Measurements from ENCODE around the gene RPS14. TPM values are rescaled to one million over a fixed set of nuclear protein-coding genes. Genes with fewer than 3 reads are reported as not detected.
A peak's percentile ranks its signal among the peaks of the same experiment; 100 is the strongest.
"Not testable (repeated sequence)": the region's sequence is repeated elsewhere in the genome, so short reads cannot be mapped to it uniquely, and the experiment has no call there.

RPS14 gene
- total RNA-seq, 2 donors from 2014 or later: 2,876 to 3,412 TPM

- Mint-ChIP-seq H3K36me3 (peaks cover 0 to 7% of the 10 kb centered on the region in 2 donors), H3K9me3 (no peaks in the 10 kb centered on the region), H3K27ac (peak overlapping the region; percentile 69 to 84)
- ATAC-seq (no peak), DNase-seq (ENCODE audit: low spot score in 2 of 2) (no peak)
Measured at GRCh38 chr5:150457121-150457520, 7.6 kb upstream of the RPS14 start.

DNA sequence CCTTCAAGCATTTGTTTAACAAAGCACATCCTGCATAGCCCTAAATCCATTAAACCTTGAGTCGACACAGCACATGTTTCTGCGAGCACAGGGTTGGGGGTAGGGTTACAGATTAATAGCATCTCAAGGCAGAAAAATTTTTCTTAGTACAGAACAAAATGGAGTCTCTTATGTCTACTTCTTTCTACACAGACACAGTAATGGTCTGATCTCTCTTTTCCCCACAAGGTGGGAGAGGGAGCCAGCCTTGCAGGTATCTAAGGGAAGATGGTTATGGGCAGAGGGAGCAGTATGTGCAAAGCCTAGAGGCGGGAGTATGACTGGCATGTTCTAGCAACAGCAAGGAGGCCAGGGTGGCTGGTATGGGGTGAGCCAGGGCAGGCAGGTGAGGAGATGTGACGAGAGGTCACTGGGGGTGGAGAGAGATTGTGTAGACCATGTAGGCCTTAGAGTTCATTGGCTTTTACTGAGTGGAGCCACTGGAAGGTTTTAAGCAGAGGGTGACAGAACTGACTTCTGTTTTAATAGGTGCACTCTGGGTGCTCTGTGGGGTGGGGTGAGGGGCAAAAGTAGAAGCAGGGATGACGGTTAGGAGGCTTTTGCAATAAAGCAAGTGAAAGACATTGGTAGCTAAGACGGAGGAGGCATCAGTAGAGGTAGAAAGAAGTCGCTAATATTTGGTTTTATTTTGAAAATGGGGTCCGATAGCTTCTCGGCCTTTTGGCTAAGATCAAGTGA is 5.1 kb upstream of the RPS14 start:
- no peaks in the 10 kb centered on the region for H3K9me3 Mint-ChIP-seq
- no peak for DNase-seq (ENCODE audit: low spot score in 2 of 2)
- H3K27ac Mint-ChIP-seq: no peak overlapping the region
- ATAC-seq: no peak
- peaks cover 0 to 7% of the 10 kb centered on the region in 2 donors for H3K36me3 Mint-ChIP-seq

- H3K36me3 Mint-ChIP-seq: peaks cover 5 to 13% of the 10 kb centered on the region in 2 donors
- not testable (repeated sequence) for ATAC-seq; DNase-seq (ENCODE audit: low spot score in 2 of 2); H3K9me3 Mint-ChIP-seq; H3K27ac Mint-ChIP-seq
Measured at GRCh38 chr5:150454027-150454426, 4.5 kb upstream of the RPS14 start.

DNA sequence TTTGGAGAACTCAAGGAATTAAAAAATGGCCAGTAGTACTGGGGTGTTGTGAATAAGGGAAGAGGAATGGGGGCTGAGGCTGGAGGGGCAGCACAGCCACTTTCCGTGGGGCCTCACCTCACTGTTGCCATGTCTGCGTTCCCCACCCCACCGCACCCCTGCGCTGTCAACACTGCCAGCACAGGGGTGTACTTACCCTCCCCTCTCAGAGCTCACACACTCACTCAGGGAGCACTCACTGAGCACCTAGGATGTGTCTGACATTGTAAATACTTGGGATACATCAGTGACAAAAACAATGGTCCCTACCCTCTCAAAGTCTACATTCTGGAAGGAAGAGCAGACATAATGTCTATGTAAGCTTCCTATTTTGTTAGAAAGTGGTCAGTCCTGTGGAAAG is 3.4 kb upstream of the RPS14 start:
- H3K9me3 Mint-ChIP-seq: no peaks in the 10 kb centered on the region
- no peak overlapping the region for H3K27ac Mint-ChIP-seq
- ATAC-seq (no peak), DNase-seq (ENCODE audit: low spot score in 2 of 2) (no peak)
- peaks cover 16 to 24% of the 10 kb centered on the region in 2 donors for H3K36me3 Mint-ChIP-seq

DNA sequence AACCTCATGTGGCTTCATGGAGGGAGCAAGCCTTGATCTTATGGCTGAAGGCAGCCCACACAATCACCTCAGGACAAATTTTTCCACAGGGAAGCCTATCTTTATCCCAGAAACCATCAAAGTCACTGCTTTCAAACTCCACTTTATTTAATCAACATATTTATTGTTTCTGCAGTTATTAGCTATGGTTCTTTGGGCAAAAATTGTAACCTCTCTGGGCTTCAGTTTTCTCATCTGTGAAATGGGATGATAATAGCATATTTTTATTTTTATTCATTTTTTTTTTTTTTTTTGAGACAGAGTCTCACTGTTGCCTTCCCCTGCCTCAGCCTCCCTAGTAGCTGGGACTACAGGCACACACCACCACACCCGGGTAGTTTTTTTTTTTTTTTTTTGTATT is 2.1 kb upstream of the RPS14 start:
- no peak overlapping the region for H3K27ac Mint-ChIP-seq
- no peaks in the 10 kb centered on the region for H3K9me3 Mint-ChIP-seq
- ATAC-seq: no peak
- DNase-seq (ENCODE audit: low spot score in 2 of 2): no peak
- peaks cover 29 to 30% of the 10 kb centered on the region in 2 donors for H3K36me3 Mint-ChIP-seq

DNA sequence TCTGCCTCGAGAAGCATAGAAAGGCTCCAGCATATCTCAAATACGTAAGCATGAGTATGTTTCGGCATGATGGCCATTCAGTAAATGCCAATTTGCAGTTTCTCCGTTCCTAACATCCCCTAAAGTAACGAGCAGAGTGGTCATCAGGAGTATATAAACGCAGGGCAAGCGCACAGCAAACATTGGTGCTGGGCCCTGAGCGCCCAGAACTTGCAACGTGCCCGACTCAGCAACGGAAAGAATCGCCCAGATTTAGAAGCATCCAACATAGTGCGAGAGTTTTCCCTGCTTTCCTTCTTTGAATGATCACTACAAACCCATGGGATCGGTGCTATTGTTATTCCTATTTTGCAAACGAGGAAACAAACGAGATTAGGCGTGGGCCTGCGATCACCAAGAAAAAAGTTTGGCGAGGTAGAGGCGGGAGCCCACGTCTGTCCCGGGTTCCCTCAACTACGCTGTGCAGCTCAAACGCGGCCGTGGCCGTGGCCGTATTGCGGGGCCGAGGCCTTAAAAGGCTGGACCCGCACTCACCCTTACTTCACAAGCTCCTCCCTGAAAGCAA is 505 bp downstream of the RPS14 start:
- H3K36me3 Mint-ChIP-seq: peaks cover 43 to 45% of the 10 kb centered on the region in 2 donors
- no peaks in the 10 kb centered on the region for H3K9me3 Mint-ChIP-seq
- H3K27ac Mint-ChIP-seq: peak overlapping the region; percentile 99 to 100
- peak; percentile 41 to 55 for ATAC-seq
- DNase-seq (ENCODE audit: low spot score in 2 of 2): no peak

DNA sequence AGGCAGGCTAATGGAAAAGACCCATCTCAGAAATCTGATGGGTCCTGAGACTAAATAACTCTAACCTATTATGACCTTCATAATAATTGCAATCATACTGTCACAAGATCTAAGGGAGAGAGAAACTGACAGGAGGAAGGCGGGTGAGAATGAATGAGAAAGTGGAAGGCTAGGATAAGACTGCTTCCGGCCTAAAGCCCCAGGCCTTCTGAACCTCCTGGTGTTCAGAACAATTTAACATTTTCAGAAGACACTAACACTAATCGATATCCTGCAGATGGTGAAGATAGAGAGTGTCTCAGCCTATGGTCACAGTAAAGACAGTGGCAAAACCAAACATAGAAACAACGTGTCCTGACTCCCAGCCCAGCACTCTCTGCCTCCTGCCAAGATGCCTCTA is 1.2 kb downstream of the RPS14 start:
- no peaks in the 10 kb centered on the region for H3K9me3 Mint-ChIP-seq
- peak overlapping the region; percentile 99 to 100 for H3K27ac Mint-ChIP-seq
- ATAC-seq: no peak
- no peak for DNase-seq (ENCODE audit: low spot score in 2 of 2)
- peaks cover 43 to 52% of the 10 kb centered on the region in 2 donors for H3K36me3 Mint-ChIP-seq

DNA sequence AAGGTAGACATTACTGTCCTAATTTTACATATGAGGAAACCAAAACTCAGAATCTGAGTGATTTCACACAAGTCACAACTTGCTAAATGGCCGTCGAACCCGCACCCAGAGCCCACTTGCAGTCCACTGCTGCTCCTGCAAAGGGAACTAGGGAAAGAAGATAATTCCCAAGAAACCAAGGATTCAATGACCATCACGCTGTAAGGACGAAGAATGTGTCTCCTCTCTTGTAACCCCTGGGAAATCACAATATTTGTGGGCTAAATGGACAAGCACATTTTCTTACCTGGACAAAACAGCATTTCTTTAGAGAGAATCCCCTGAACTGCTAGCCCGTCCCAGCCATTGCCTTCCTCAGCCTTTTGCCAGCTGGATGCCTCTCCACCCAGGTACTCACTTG is 2.4 kb downstream of the RPS14 start:
- peak overlapping the region; percentile 99 to 100 for H3K27ac Mint-ChIP-seq
- H3K36me3 Mint-ChIP-seq: peaks cover 43 to 55% of the 10 kb centered on the region in 2 donors

GRCh38 chr5:150446583-150446982 is 3.0 kb downstream of the RPS14 start:
- no peak for ATAC-seq
- peak overlapping the region; percentile 82 to 100 for H3K27ac Mint-ChIP-seq
- DNase-seq (ENCODE audit: low spot score in 2 of 2): no peak
- H3K36me3 Mint-ChIP-seq: peaks cover 43 to 55% of the 10 kb centered on the region in 2 donors
- H3K9me3 Mint-ChIP-seq: no peaks in the 10 kb centered on the region

More for the DNA sequence above, 2.4 kb downstream of the RPS14 start:
- DNase-seq (ENCODE audit: low spot score in 2 of 2) (no peak), ATAC-seq (no peak)
- H3K9me3 Mint-ChIP-seq: no peaks in the 10 kb centered on the region

GRCh38 chr5:150446088-150446487 is 3.5 kb downstream of the RPS14 start:
- no peak for DNase-seq (ENCODE audit: low spot score in 2 of 2)
- Mint-ChIP-seq H3K27ac (peak overlapping the region; percentile 82 to 100), H3K36me3 (peaks cover 43 to 55% of the 10 kb centered on the region in 2 donors), H3K9me3 (no peaks in the 10 kb centered on the region)
- no peak for ATAC-seq

- ATAC-seq (no peak), DNase-seq (ENCODE audit: low spot score in 2 of 2) (no peak)
- no peaks in the 10 kb centered on the region for H3K9me3 Mint-ChIP-seq
- peaks cover 43 to 55% of the 10 kb centered on the region in 2 donors for H3K36me3 Mint-ChIP-seq
- peak overlapping the region in 1 of 2 donors; percentile 75 for H3K27ac Mint-ChIP-seq
Measured at GRCh38 chr5:150444770-150445169, 4.8 kb downstream of the RPS14 start.

DNA sequence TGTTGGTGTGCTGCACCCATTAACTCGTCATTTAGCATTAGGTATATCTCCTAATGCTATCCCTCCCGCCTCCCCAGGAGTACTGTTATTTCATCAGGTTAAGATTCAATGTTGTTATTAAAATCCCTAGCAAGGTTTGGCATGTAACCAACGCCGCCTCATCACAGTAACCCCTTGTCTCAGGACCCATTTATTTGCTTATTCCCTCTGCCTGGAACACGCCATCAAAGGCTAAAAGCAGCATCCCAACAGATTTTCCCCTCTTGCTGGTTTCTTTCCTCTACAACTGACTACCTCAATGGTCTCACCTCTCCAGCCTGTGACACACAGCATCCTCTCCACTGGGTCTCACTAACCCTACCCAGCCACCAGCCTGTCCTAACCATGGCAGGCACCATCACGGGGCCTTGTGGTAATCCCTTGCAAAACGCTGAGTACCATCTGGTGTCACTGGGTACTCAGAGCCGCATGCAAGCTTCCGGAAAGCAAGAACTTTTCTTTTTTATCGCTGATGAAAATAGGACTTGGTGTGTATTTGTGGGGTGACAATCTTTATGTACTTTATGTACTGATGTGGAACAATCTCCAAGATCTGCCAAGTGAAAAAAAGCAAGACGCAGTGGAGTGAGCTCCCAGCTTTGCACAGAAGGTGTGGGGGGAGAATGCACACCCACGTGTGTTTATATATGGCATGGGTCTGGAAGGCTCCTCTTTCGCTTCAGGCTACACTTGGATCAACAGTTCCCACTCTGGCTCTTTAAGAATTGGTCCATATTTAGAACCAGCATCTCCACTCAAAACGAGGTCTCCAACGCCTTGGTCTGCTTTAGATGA is 6.1 kb downstream of the RPS14 start:
- no peak for DNase-seq (ENCODE audit: low spot score in 2 of 2)
- H3K36me3 Mint-ChIP-seq: peaks cover 32 to 43% of the 10 kb centered on the region in 2 donors
- H3K27ac Mint-ChIP-seq: peak overlapping the region; percentile 32 to 63
- H3K9me3 Mint-ChIP-seq: no peaks in the 10 kb centered on the region
- peak in 1 of 2 donors; percentile 33 for ATAC-seq

- no peak for ATAC-seq
- peak overlapping the region in 1 of 2 donors; percentile 32 for H3K27ac Mint-ChIP-seq
- H3K9me3 Mint-ChIP-seq: no peaks in the 10 kb centered on the region
- DNase-seq (ENCODE audit: low spot score in 2 of 2): no peak
- peaks cover 24 to 36% of the 10 kb centered on the region in 2 donors for H3K36me3 Mint-ChIP-seq
Measured at GRCh38 chr5:150442699-150443080, 6.8 kb downstream of the RPS14 start.

GRCh38 chr5:150441813-150442698 is 7.5 kb downstream of the RPS14 start:
- H3K36me3 Mint-ChIP-seq: peaks cover 18 to 29% of the 10 kb centered on the region in 2 donors
- ATAC-seq (peak in 1 of 2 donors; percentile 22), DNase-seq (ENCODE audit: low spot score in 2 of 2) (no peak)
- H3K9me3 Mint-ChIP-seq: no peaks in the 10 kb centered on the region
- peak overlapping the region; percentile 67 to 72 for H3K27ac Mint-ChIP-seq

DNA sequence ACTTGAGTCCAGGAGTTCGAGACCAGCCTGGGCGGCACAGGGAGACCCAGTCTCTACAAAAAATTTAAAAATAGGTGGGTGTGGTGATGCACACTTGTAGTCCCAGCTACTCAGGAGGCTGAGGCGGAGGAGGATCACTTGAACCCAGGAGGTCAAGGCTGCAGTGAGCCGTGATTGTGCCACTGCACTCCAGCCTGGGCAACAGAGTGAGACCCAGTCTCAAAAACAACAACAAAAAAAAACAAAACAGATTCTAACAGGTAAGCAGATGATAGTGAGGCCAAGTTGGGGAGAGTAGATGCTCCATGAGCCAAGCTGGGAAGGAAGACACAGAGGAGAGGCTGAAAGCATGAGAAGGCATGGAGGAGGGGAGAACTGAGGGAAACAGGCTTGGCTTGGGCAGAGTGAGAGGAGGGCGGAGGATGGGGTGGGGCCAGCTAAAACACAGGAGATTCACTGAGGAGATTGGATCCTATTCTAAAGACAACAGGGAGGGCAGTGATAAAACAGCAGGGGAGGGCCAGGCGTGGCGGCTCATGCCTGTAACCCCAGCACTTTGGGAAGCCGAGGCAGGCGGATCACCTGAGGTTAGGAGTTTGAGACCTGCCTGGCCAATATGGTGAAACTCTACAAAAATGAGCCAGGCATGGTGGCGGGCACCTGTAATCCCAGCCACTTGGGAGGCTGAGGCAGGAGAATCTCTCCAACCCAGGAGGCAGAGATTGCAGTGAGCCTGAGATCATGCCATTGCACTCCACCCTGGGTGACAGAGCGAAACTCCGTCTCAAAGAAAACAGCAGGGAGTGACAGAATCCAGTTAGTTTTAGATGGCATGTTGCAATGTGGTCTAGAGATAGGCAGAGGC is 8.4 kb downstream of the RPS14 start:
- H3K36me3 Mint-ChIP-seq: peaks cover 9 to 21% of the 10 kb centered on the region in 2 donors
- DNase-seq (ENCODE audit: low spot score in 2 of 2) (no peak), ATAC-seq (peak in 1 of 2 donors; percentile 9)
- H3K27ac Mint-ChIP-seq: peak overlapping the region; percentile 67 to 72
- no peaks in the 10 kb centered on the region for H3K9me3 Mint-ChIP-seq

Data from activated naive CD4-positive, alpha-beta T cell treated with anti-CD3 and anti-CD28 coated beads, Interleukin-2, amount 50 U/mL, for 72 hours (primary cell).